ENCODE measurements around the gene JAKMIP2. TPM values are rescaled to one million over a fixed set of nuclear protein-coding genes. Genes with fewer than 3 reads are reported as not detected.

JAKMIP2 gene
- total RNA-seq, 4 donors from 2014 or later = 2.1 TPM; not detected in 2

GRCh38 chr5:147673266-147673665 lies 109.3 kb downstream of the JAKMIP2 start:
- TF ChIP-seq POLR2A (IDR thresholded peaks at IDR 0.05) (no peak), CTCF (IDR thresholded peaks at IDR 0.05) (no peak)
- DNase-seq = no peak

GRCh38 chr5:147671365-147671764 lies 111.2 kb downstream of the JAKMIP2 start:
- TF ChIP-seq POLR2A (IDR thresholded peaks at IDR 0.05) (no peak), CTCF (IDR thresholded peaks at IDR 0.05) (no peak)
- H3K27ac ChIP-seq = no peak overlapping the region

More at GRCh38 chr5:147673266-147673665, 109.3 kb downstream of the JAKMIP2 start:
- H3K4me3 ChIP-seq = no peak overlapping the region
- no peaks in the 10 kb centered on the region for H3K9me3 ChIP-seq
- H3K4me1 ChIP-seq = no peaks in the 10 kb centered on the region
- H3K27ac ChIP-seq = no peak overlapping the region
- no peaks in the 10 kb centered on the region for H3K36me3 ChIP-seq
- no peaks in the 10 kb centered on the region for H3K27me3 ChIP-seq

GRCh38 chr5:147670815-147671214 lies 111.7 kb downstream of the JAKMIP2 start:
- no peak for TF ChIP-seq POLR2A (IDR thresholded peaks at IDR 0.05)
- no peak for TF ChIP-seq CTCF (IDR thresholded peaks at IDR 0.05)
- no peak for DNase-seq
- no peaks in the 10 kb centered on the region for H3K9me3 ChIP-seq
- H3K4me3 ChIP-seq = no peak overlapping the region
- H3K27ac ChIP-seq = no peak overlapping the region
- H3K36me3 ChIP-seq = no peaks in the 10 kb centered on the region
- no peaks in the 10 kb centered on the region for H3K27me3 ChIP-seq
- no peaks in the 10 kb centered on the region for H3K4me1 ChIP-seq

More at GRCh38 chr5:147671365-147671764, 111.2 kb downstream of the JAKMIP2 start:
- Histone ChIP-seq H3K4me1 (no peaks in the 10 kb centered on the region), H3K36me3 (no peaks in the 10 kb centered on the region), H3K27me3 (no peaks in the 10 kb centered on the region), H3K4me3 (no peak overlapping the region), H3K9me3 (no peaks in the 10 kb centered on the region)
- no peak for DNase-seq

- H3K27me3 ChIP-seq = no peaks in the 10 kb centered on the region
- H3K9me3 ChIP-seq = no peaks in the 10 kb centered on the region
- DNase-seq = no peak
- H3K27ac ChIP-seq = no peak overlapping the region
- H3K4me3 ChIP-seq = no peak overlapping the region
- H3K36me3 ChIP-seq = no peaks in the 10 kb centered on the region
- TF ChIP-seq POLR2A (IDR thresholded peaks at IDR 0.05) = no peak
- no peak for TF ChIP-seq CTCF (IDR thresholded peaks at IDR 0.05)
- no peaks in the 10 kb centered on the region for H3K4me1 ChIP-seq
Observed at GRCh38 chr5:147669169-147669869, 113.2 kb downstream of the JAKMIP2 start.

GRCh38 chr5:147668385-147668784 lies 114.1 kb downstream of the JAKMIP2 start:
- no peaks in the 10 kb centered on the region for H3K27me3 ChIP-seq
- H3K4me3 ChIP-seq = no peak overlapping the region
- no peak overlapping the region for H3K27ac ChIP-seq
- no peaks in the 10 kb centered on the region for H3K4me1 ChIP-seq
- H3K9me3 ChIP-seq = no peaks in the 10 kb centered on the region
- TF ChIP-seq CTCF (IDR thresholded peaks at IDR 0.05) (no peak), POLR2A (IDR thresholded peaks at IDR 0.05) (no peak)
- DNase-seq = no peak
- no peaks in the 10 kb centered on the region for H3K36me3 ChIP-seq

Data from Peyer's patch (tissue), 4 donors.